SU-DHL-6 (cell line): Measurements from ENCODE around the gene CNIH2.

ENCODE experiments used
- H2AFZ ChIP-seq: fragments of 200-600 bp; sonication (generic); 2 replicates; pipeline ENCODE4 v1.6.1; 2014; ENCODE audit warnings: low read depth, mild to moderate bottlenecking, moderate library complexity, mixed read lengths, antibody characterized with exemption, low read length; ENCODE audit not compliant: severe bottlenecking
- H3F3A ChIP-seq: fragments of 200-600 bp; shearing (Covaris generic); 2 replicates; pipeline ENCODE4 v1.6.0; 2016; ENCODE audit warnings: antibody characterized with exemption, mild to moderate bottlenecking; ENCODE audit not compliant: insufficient read depth
- H3K27ac ChIP-seq: fragments of 200-600 bp; sonication (generic); 2 replicates; pipeline ENCODE4 v1.5.1; 2016; ENCODE audit warnings: low read depth, mild to moderate bottlenecking, low read length, moderate library complexity, mixed read lengths
- H3K27me3 ChIP-seq: fragments of 200-600 bp; sonication (generic), shearing (Covaris generic); 2 replicates; pipeline ENCODE4 v1.6.0; 2014; ENCODE audit warnings: mild to moderate bottlenecking, low read length
- H3K36me3 ChIP-seq: fragments of 200-600 bp; sonication (generic); 2 replicates; pipeline ENCODE4 v1.6.1; 2014; ENCODE audit warnings: mild to moderate bottlenecking, low read length, mixed read lengths
- H3K4me2 ChIP-seq: fragments of 300-600, 200-600 bp; shearing (Covaris generic), sonication (generic); 2 replicates; pipeline ENCODE4 v1.6.0; 2014; ENCODE audit warnings: low read length, low read depth, mild to moderate bottlenecking; ENCODE audit not compliant: poor library complexity, severe bottlenecking
- H3K4me3 ChIP-seq: fragments of 200-600 bp; sonication (generic); 2 replicates; pipeline ENCODE4 v1.5.1; 2014; ENCODE audit warnings: antibody characterized with exemption, low read length, mild to moderate bottlenecking, mixed read lengths; ENCODE audit not compliant: insufficient read depth, poor library complexity, severe bottlenecking
- H3K79me2 ChIP-seq: fragments of 200-600 bp; sonication (generic); 2 replicates; pipeline ENCODE4 v1.6.1; 2014; ENCODE audit warnings: mild to moderate bottlenecking, low read length, moderate library complexity; ENCODE audit not compliant: insufficient read depth
- H3K9ac ChIP-seq: fragments of 200-600 bp; sonication (generic); 2 replicates; pipeline ENCODE4 v1.7.0; 2014; ENCODE audit warnings: mild to moderate bottlenecking, low read length
- H3K9me2 ChIP-seq: fragments of 200-600 bp; sonication (generic); replicated peaks from 2 replicates; pipeline ENCODE4 v1.6.1; 2014; ENCODE audit warnings: low read length; ENCODE audit not compliant: insufficient read depth
- H3K9me3 ChIP-seq: fragments of 200-600 bp; sonication (generic); 2 replicates; pipeline ENCODE4 v1.6.1; 2014; ENCODE audit warnings: low read length, mixed read lengths; ENCODE audit not compliant: insufficient read depth
- H4K20me1 ChIP-seq: fragments of 200-600 bp; sonication (generic); 2 replicates; pipeline ENCODE4 v1.6.1; 2014; ENCODE audit warnings: low read depth, mild to moderate bottlenecking, antibody characterized with exemption, low read length, moderate library complexity, mixed read lengths
- EZH2phosphoT487 ChIP-seq: fragments of 200-600 bp; sonication (generic), shearing (Covaris generic); conservative IDR thresholded peaks from 2 replicates; pipeline ENCODE4 v1.6.1; 2018; ENCODE audit warnings: mild to moderate bottlenecking, antibody characterized with exemption, low read length, moderate library complexity, mixed read lengths
- TF ChIP-seq, protein P1 (sequence below): fragments of 200-600 bp; sonication (generic); IDR thresholded peaks from one replicate; pipeline ENCODE4 v1.5.1; 2017; ENCODE audit warnings: antibody characterized with exemption, mild to moderate bottlenecking, low read length, moderate library complexity; ENCODE audit not compliant: insufficient read depth, poor library complexity, severe bottlenecking

The CNIH2 gene

GRCh38 chr11:66258473-66258893 lies 19.5 kb upstream of the CNIH2 start:
- H3K36me3 ChIP-seq = no peaks in the 10 kb centered on the region
- H3K27ac ChIP-seq = no peak overlapping the region
- peak overlapping the region; percentile 78 for H3K4me2 ChIP-seq
- no peaks in the 10 kb centered on the region for H3F3A ChIP-seq
- no peak overlapping the region for H2AFZ ChIP-seq
- H3K9ac ChIP-seq = peak overlapping the region; percentile 88
- TF ChIP-seq EZH2phosphoT487 = no peak
- TF ChIP-seq, protein P1, sequence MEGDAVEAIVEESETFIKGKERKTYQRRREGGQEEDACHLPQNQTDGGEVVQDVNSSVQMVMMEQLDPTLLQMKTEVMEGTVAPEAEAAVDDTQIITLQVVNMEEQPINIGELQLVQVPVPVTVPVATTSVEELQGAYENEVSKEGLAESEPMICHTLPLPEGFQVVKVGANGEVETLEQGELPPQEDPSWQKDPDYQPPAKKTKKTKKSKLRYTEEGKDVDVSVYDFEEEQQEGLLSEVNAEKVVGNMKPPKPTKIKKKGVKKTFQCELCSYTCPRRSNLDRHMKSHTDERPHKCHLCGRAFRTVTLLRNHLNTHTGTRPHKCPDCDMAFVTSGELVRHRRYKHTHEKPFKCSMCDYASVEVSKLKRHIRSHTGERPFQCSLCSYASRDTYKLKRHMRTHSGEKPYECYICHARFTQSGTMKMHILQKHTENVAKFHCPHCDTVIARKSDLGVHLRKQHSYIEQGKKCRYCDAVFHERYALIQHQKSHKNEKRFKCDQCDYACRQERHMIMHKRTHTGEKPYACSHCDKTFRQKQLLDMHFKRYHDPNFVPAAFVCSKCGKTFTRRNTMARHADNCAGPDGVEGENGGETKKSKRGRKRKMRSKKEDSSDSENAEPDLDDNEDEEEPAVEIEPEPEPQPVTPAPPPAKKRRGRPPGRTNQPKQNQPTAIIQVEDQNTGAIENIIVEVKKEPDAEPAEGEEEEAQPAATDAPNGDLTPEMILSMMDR = no peak
- H3K27me3 ChIP-seq = no peaks in the 10 kb centered on the region
- H3K4me3 ChIP-seq = peak overlapping the region; percentile 90
- H3K9me3 ChIP-seq = no peaks in the 10 kb centered on the region
- H3K79me2 ChIP-seq = no peaks in the 10 kb centered on the region; the same call in 1 of the 2 replicates
- no peaks in the 10 kb centered on the region for H4K20me1 ChIP-seq
- H3K9me2 ChIP-seq = no peaks in the 10 kb centered on the region

GRCh38 chr11:66259225-66259624 lies 18.8 kb upstream of the CNIH2 start:
- H4K20me1 ChIP-seq = no peaks in the 10 kb centered on the region
- H3K9me2 ChIP-seq = no peaks in the 10 kb centered on the region
- no peaks in the 10 kb centered on the region for H3K36me3 ChIP-seq
- H2AFZ ChIP-seq = no peak overlapping the region
- H3K9me3 ChIP-seq = no peaks in the 10 kb centered on the region
- H3K4me3 ChIP-seq = no peak overlapping the region
- H3K4me2 ChIP-seq = peak overlapping the region; percentile 78
- H3K9ac ChIP-seq = no peak overlapping the region; the same call in 1 of the 2 replicates
- no peak overlapping the region for H3K27ac ChIP-seq
- H3F3A ChIP-seq = no peaks in the 10 kb centered on the region
- TF ChIP-seq EZH2phosphoT487 = no peak
- no peaks in the 10 kb centered on the region for H3K27me3 ChIP-seq
- no peaks in the 10 kb centered on the region; the same call in 1 of the 2 replicates for H3K79me2 ChIP-seq

DNA sequence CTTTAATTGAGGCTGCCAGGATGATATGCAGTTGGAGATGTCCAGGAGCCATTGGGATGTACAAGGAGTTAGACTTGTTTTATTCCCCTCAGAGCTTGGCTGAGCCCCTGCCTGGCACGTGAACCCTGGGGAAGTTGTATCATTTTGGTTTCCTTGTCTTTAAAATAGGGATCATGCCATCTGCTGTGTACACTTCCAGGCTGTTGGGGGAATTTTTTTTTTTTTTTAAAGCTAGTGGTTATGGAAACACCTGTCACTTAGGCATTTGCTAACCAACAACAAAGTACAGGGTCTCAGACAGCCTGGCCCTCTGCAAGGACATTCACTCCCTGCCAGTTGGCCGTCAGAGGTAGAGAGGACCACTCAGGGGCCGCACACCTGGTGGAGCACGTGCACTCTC lies 18.0 kb upstream of the CNIH2 start:
- Histone ChIP-seq H3K27me3 (no peaks in the 10 kb centered on the region), H4K20me1 (no peaks in the 10 kb centered on the region), H3K27ac (no peak overlapping the region), H3K4me3 (no peak overlapping the region), H2AFZ (no peak overlapping the region), H3K4me2 (no peak overlapping the region), H3K79me2 (no peaks in the 10 kb centered on the region; the same call in 1 of the 2 replicates), H3K36me3 (no peaks in the 10 kb centered on the region), H3K9ac (no peak overlapping the region), H3K9me2 (no peaks in the 10 kb centered on the region), H3F3A (no peaks in the 10 kb centered on the region), H3K9me3 (no peaks in the 10 kb centered on the region)
- TF ChIP-seq EZH2phosphoT487 = no peak
- TF ChIP-seq, protein P1 = no peak

DNA sequence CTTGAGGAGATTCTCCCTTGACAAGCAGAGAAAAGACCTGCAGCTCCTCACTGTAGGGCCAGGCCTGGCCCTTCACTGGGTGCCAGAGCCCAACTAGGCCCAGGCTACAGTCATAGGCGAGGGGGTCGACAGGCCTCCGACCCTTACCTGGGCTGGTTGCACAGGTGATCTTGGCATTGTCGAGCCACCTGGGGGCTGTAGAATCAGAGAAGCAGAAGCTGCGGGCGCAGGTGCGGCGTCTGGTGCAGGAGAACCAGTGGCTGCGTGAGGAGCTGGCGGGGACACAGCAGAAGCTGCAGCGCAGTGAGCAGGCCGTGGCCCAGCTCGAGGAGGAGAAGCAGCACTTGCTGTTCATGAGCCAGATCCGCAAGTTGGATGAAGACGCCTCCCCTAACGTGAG lies 16.4 kb upstream of the CNIH2 start:
- Histone ChIP-seq H3K4me2 (no peak overlapping the region), H3K79me2 (no peaks in the 10 kb centered on the region; the same call in 1 of the 2 replicates), H3K27ac (no peak overlapping the region), H3F3A (no peaks in the 10 kb centered on the region), H3K4me3 (no peak overlapping the region), H3K9me3 (no peaks in the 10 kb centered on the region), H3K27me3 (no peaks in the 10 kb centered on the region), H3K36me3 (no peaks in the 10 kb centered on the region), H3K9ac (no peak overlapping the region), H2AFZ (no peak overlapping the region), H3K9me2 (no peaks in the 10 kb centered on the region), H4K20me1 (no peaks in the 10 kb centered on the region)
- TF ChIP-seq, protein P1 = no peak
- TF ChIP-seq EZH2phosphoT487 = no peak
